Gastrocnemius medialis (tissue), 4 donors: ENCODE results near the gene BRINP1. TPM values are rescaled to one million over a fixed set of nuclear protein-coding genes. Genes with fewer than 3 reads are reported as not detected.
A peak's percentile ranks its signal among the peaks of the same experiment; 100 is the strongest.

Experiments used
- ATAC-seq, 2 donors: fragments of 150-250 bp; one replicate each; pipeline ENCODE4 v1.9.1; 2016
- DNase-seq, 2 donors: peaks; one replicate each; pipeline ENCODE4 v3.0.0-alpha.2; 2019
- H3K27ac ChIP-seq, 4 donors: fragments of 200-600 bp; sonication (generic); 1 replicate in 1 of 4; 2 replicates in 3 of 4; pipeline ENCODE4 v1.5.1; 2016 to 2018; ENCODE audit warnings: mild to moderate bottlenecking in 2 of 4, moderate library complexity in 1 of 4
- H3K27me3 ChIP-seq, 3 donors: fragments of 200-600 bp; sonication (generic) in 2 of 3; 1 replicate in 1 of 3; 2 replicates in 2 of 3; pipeline versions ENCODE4 v1.5.1 to v1.6.0; 2016 to 2019; ENCODE audit warnings: mild to moderate bottlenecking in 1 of 3, moderate library complexity in 1 of 3
- H3K36me3 ChIP-seq, 2 donors: fragments of 200-600 bp; sonication (generic) in 1 of 2; one replicate each; pipeline ENCODE4 v1.5.1; 2017 to 2018
- H3K4me1 ChIP-seq, 2 donors: fragments of 200-600 bp; sonication (generic) in 1 of 2; one replicate each; pipeline ENCODE4 v1.5.1; 2016 to 2017; ENCODE audit warnings: mild to moderate bottlenecking in 2 of 2
- H3K4me3 ChIP-seq, 4 donors: fragments of 200-600 bp; sonication (generic) in 3 of 4; 1 replicate in 1 of 4; 2 replicates in 3 of 4; pipeline ENCODE4 v1.5.1; 2016 to 2019; ENCODE audit warnings: mild to moderate bottlenecking in 2 of 4
- H3K9me3 ChIP-seq, 3 donors: fragments of 200-600 bp; sonication (generic) in 2 of 3; 1 replicate in 1 of 3; 2 replicates in 2 of 3; pipeline ENCODE4 v1.5.1; 2016 to 2019
- CTCF ChIP-seq, 5 experiments: fragments of 450-650 bp in 3 of 5; fragments of 200-600 bp in 2 of 5; sonication (generic) in 2 of 5; IDR thresholded peaks in 4 of 5; conservative IDR thresholded peaks in 1 of 5; 1 replicate in 4 of 5; 2 replicates in 1 of 5; pipeline ENCODE4 v1.5.1; 2016 to 2019; ENCODE audit warnings: antibody characterized with exemption in 5 of 5, mild to moderate bottlenecking in 3 of 5, moderate library complexity in 3 of 5
- POLR2A ChIP-seq, 2 donors: fragments of 450-650 bp; IDR thresholded peaks; one replicate each; pipeline ENCODE4 v1.6.1; 2017; ENCODE audit warnings: antibody characterized with exemption in 2 of 2, mild to moderate bottlenecking in 2 of 2, moderate library complexity in 2 of 2
- in situ Hi-C, 4 donors: fragments of 200-750 bp; cut with MboI; loops; one replicate each; pipeline versions ENCODE4 v1.15.0 to v1.8.0; 2017; ENCODE audit warnings: low sequenced_read_pairs in 4 of 4
- intact Hi-C: fragments of 100-400 bp; cut with DNase I; formaldehyde crosslinking; loops from one replicate; pipeline ENCODE4 v1.15.1; 2023; ENCODE audit warnings: low total_unique reads
- total RNA-seq, 4 donors: library from RNA; depleted of rRNA; stranded (reverse); fragments of >200 nt; gene quantifications; one replicate each; pipeline versions ENCODE4 v1.1.0 to v1.2.3, GENCODE V29; 2016

BRINP1 gene, protein sequence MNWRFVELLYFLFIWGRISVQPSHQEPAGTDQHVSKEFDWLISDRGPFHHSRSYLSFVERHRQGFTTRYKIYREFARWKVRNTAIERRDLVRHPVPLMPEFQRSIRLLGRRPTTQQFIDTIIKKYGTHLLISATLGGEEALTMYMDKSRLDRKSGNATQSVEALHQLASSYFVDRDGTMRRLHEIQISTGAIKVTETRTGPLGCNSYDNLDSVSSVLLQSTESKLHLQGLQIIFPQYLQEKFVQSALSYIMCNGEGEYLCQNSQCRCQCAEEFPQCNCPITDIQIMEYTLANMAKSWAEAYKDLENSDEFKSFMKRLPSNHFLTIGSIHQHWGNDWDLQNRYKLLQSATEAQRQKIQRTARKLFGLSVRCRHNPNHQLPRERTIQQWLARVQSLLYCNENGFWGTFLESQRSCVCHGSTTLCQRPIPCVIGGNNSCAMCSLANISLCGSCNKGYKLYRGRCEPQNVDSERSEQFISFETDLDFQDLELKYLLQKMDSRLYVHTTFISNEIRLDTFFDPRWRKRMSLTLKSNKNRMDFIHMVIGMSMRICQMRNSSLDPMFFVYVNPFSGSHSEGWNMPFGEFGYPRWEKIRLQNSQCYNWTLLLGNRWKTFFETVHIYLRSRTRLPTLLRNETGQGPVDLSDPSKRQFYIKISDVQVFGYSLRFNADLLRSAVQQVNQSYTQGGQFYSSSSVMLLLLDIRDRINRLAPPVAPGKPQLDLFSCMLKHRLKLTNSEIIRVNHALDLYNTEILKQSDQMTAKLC
- under 1 TPM in 1 of 4 donors, not detected in 3; 0.07 TPM for total RNA-seq

- H3K4me3 ChIP-seq = peak within 1 kb of the TSS; percentile 30 to 49 (median 44)
- DNase-seq (no peak), ATAC-seq (no peak)
- H3K9me3 ChIP-seq = no peaks in the 10 kb centered on the region
- no peak for TF ChIP-seq CTCF (IDR thresholded peaks at IDR 0.05 in 4 of 5, conservative IDR thresholded peaks at IDR 0.05 in 1 of 5)
- TF ChIP-seq POLR2A (IDR thresholded peaks at IDR 0.05) = no peak
- H3K36me3 ChIP-seq = no peaks in the 10 kb centered on the region
- H3K27me3 ChIP-seq = peaks cover 31 to 34% (median 33%) of the 10 kb centered on the region in 3 donors
- no peak within 1 kb of the TSS for H3K27ac ChIP-seq
- H3K4me1 ChIP-seq = no peaks in the 10 kb centered on the region
- in situ Hi-C loops = no loop called here
- intact Hi-C loops = no loop called here
These were observed at the start of gene BRINP1 for GRCh38 chr9:119368681-119369581. TSS of gene BRINP1 (minus strand) at chr9:119369435. CDS start at chr9:119313355, 56,080 bp downstream.

DNA sequence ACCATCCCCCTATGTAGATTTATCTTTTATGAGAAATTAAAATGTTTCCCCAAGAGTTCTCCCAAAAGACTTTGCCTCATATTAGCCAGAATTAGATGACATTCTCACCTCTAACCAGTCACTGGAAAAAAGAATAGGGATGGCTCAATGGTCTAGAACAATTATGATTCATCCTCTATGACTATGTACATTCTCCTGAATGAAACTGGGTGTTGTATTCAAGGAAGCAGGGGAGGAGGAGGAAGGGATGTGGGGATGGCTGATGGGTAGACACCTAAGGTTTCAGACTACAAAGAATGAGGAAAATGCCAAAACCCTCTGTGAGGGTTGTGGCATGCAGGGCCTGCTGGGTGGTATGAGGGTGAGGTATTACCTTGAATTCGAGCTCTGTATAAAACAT lies 49.5 kb upstream of the BRINP1 start:
- no peak overlapping the region for H3K27ac ChIP-seq
- no peak for ATAC-seq
- intact Hi-C loops = no loop called here

DNA sequence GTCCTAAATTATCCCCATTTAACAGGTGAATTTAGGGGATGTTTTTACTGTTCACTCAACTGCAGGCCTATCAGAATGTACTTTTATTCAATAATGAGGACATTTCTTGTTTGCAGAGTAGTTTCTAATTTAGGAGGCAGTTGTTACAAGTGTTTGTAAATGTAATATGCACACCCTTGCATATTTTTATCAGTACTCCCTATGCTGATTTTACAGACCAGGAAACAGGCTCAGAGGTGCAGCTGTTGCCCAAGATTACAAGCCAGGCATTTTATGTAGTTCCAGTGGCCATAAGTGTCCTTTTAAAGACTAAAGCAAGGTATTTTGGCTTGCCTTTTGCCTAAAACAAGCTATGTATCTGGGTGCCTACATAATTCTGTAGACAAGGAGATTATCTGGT lies 47.6 kb upstream of the BRINP1 start:
- no peak for ATAC-seq
- no peak for TF ChIP-seq CTCF (IDR thresholded peaks at IDR 0.05 in 4 of 5, conservative IDR thresholded peaks at IDR 0.05 in 1 of 5)
- Histone ChIP-seq H3K4me1 (no peaks in the 10 kb centered on the region), H3K36me3 (no peaks in the 10 kb centered on the region), H3K27ac (no peak overlapping the region), H3K9me3 (no peaks in the 10 kb centered on the region), H3K27me3 (no peaks in the 10 kb centered on the region), H3K4me3 (no peak overlapping the region)
- no peak for DNase-seq
- intact Hi-C loops = no loop called here
- in situ Hi-C loops = no loop called here

More for the DNA sequence above, 49.5 kb upstream of the BRINP1 start:
- no peak for DNase-seq
- no peaks in the 10 kb centered on the region for H3K4me1 ChIP-seq
- no peaks in the 10 kb centered on the region for H3K9me3 ChIP-seq
- H3K27me3 ChIP-seq = no peaks in the 10 kb centered on the region
- H3K36me3 ChIP-seq = no peaks in the 10 kb centered on the region
- no peak overlapping the region for H3K4me3 ChIP-seq
- no peak for TF ChIP-seq CTCF (IDR thresholded peaks at IDR 0.05 in 4 of 5, conservative IDR thresholded peaks at IDR 0.05 in 1 of 5)
- in situ Hi-C loops = no loop called here

- Histone ChIP-seq H3K4me1 (no peaks in the 10 kb centered on the region), H3K27ac (no peak overlapping the region), H3K27me3 (no peaks in the 10 kb centered on the region), H3K36me3 (no peaks in the 10 kb centered on the region), H3K9me3 (no peaks in the 10 kb centered on the region), H3K4me3 (no peak overlapping the region)
- intact Hi-C loops = no loop called here
- in situ Hi-C loops = no loop called here
- DNase-seq = no peak
- no peak for ATAC-seq
- TF ChIP-seq CTCF (IDR thresholded peaks at IDR 0.05 in 4 of 5, conservative IDR thresholded peaks at IDR 0.05 in 1 of 5) (no peak), POLR2A (IDR thresholded peaks at IDR 0.05) (no peak)
These were observed 43.2 kb upstream of the BRINP1 start for GRCh38 chr9:119412399-119412798.
